Measurements from ENCODE around the gene ZRANB3.
"Not testable (repeated sequence)": the region's sequence is repeated elsewhere in the genome, so short reads cannot be mapped to it uniquely, and the experiment has no call there.

The ZRANB3 gene

DNA sequence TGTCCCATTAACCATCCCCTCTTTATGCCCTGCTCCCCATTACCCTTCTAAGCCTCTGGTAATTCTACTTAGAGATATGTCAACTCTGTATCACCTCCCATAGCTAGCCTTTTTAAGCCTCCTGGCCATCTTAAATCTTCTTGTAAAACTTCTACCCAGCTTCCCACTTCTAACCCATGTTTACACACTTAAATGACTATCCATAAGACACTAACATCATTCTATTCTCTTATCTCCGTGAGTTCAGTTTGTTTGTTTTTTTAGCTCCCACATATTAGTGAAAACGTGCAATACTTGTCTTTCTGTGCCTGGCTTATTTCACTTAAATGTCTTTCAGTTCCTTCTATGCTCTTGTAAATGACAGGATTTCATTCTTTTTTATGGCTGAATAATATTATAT lies 436.5 kb downstream of the ZRANB3 start:
- no peaks in the 10 kb centered on the region for H3K27me3 ChIP-seq
- H3K36me3 ChIP-seq = peaks cover 38% of the 10 kb centered on the region
- no peaks in the 10 kb centered on the region for H3K4me1 ChIP-seq (ENCODE audit: control insufficient read depth in 1 of 2, insufficient read depth in 1 of 2, low read depth in 1 of 2, low read length in 1 of 2)
- H3K9me3 ChIP-seq = no peaks in the 10 kb centered on the region
- H3K4me3 ChIP-seq (ENCODE audit: low read depth in 1 of 2, low read length in 1 of 2) = no peak overlapping the region
- no peak overlapping the region for H3K27ac ChIP-seq
- TF ChIP-seq, protein P1, sequence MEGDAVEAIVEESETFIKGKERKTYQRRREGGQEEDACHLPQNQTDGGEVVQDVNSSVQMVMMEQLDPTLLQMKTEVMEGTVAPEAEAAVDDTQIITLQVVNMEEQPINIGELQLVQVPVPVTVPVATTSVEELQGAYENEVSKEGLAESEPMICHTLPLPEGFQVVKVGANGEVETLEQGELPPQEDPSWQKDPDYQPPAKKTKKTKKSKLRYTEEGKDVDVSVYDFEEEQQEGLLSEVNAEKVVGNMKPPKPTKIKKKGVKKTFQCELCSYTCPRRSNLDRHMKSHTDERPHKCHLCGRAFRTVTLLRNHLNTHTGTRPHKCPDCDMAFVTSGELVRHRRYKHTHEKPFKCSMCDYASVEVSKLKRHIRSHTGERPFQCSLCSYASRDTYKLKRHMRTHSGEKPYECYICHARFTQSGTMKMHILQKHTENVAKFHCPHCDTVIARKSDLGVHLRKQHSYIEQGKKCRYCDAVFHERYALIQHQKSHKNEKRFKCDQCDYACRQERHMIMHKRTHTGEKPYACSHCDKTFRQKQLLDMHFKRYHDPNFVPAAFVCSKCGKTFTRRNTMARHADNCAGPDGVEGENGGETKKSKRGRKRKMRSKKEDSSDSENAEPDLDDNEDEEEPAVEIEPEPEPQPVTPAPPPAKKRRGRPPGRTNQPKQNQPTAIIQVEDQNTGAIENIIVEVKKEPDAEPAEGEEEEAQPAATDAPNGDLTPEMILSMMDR (IDR thresholded peaks at IDR 0.05) = no peak

DNA sequence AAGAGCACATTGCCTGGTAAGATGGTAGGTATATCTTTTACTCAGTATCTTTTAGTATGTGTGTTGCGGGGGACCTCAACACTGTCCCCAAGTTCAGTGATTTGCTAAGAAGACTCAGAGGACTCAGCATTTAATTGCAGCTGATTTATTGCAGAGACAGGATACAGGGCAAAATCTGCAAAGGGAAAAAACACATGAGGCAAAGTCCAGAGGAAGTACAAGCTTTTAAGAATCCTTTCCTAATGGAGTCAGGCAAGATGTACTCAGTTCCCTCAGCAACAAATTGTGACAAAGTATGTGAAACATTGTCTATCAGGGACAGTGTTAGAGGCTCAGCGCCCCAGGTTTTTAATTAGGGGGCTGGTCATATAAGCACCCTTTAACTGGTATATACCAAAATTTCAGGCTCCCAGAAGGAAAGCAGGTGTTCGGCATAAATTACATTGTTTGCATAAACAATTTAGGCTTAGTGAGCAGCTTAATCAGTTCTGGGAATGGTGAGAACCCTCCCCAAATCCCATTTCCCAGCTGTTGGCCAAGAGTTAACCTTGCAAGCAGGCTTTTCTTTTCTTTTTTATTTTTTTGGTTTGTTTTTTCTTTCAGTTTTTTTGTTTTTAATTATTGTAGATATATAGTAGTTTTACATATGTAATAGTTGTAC lies 437.2 kb downstream of the ZRANB3 start:
- Histone ChIP-seq H3K36me3 (peaks cover 38% of the 10 kb centered on the region), H3K4me1 (ENCODE audit: control insufficient read depth in 1 of 2, insufficient read depth in 1 of 2, low read depth in 1 of 2, low read length in 1 of 2) (no peaks in the 10 kb centered on the region)
- TF ChIP-seq, protein P1 (IDR thresholded peaks at IDR 0.05) = no peak

DNA sequence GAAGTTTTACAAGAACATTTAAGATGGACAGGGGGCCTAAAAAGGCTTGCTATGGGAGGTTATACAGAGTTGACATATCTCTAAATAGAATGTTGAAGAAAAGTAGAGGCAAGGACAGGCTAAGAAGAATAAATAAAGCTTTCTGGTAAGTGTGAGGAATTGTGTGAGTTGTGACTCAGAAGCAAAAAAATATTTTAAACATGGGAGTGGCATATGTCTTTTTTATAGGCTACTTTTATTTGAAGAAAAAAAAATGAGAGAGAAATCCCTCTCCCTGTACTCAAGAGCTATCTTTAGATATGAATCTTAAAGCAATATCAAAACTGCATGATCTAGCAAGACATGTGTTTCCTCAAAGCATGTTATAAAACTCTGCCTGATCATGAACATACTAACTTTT lies 437.8 kb downstream of the ZRANB3 start:
- TF ChIP-seq, protein P1 (IDR thresholded peaks at IDR 0.05) = no peak
- Histone ChIP-seq H3K9me3 (no peaks in the 10 kb centered on the region), H3K27ac (no peak overlapping the region), H3K4me1 (ENCODE audit: control insufficient read depth in 1 of 2, insufficient read depth in 1 of 2, low read depth in 1 of 2, low read length in 1 of 2) (no peaks in the 10 kb centered on the region), H3K36me3 (peaks cover 38% of the 10 kb centered on the region), H3K4me3 (ENCODE audit: low read depth in 1 of 2, low read length in 1 of 2) (no peak overlapping the region), H3K27me3 (no peaks in the 10 kb centered on the region)

More for the DNA sequence above, 437.2 kb downstream of the ZRANB3 start:
- Histone ChIP-seq H3K4me3 (ENCODE audit: low read depth in 1 of 2, low read length in 1 of 2) (no peak overlapping the region), H3K27me3 (no peaks in the 10 kb centered on the region), H3K27ac (no peak overlapping the region), H3K9me3 (no peaks in the 10 kb centered on the region)

DNA sequence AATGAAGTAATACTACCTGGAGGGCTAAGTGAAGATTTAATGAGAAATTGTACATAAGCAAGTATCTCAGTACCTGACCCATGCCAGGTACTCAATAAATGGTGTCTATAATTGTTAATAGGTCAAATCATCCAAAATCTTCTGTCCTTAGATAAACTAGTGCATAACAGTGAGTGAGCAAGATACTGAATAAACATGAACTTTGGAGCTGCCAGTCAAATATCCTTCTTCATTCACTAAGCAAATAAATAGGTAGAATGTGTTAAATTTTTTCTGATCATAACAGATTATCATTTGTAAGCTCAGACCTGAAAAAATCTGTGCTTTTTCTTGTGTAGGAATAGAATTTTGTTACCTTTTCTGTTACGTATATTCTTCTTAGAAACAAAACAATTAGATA lies 439.3 kb downstream of the ZRANB3 start:
- H3K27ac ChIP-seq = no peak overlapping the region
- H3K4me3 ChIP-seq (ENCODE audit: low read depth in 1 of 2, low read length in 1 of 2) = no peak overlapping the region
- TF ChIP-seq, protein P1 (IDR thresholded peaks at IDR 0.05) = no peak
- H3K36me3 ChIP-seq = peaks cover 38% of the 10 kb centered on the region
- no peaks in the 10 kb centered on the region for H3K27me3 ChIP-seq
- no peaks in the 10 kb centered on the region for H3K4me1 ChIP-seq (ENCODE audit: control insufficient read depth in 1 of 2, insufficient read depth in 1 of 2, low read depth in 1 of 2, low read length in 1 of 2)
- no peaks in the 10 kb centered on the region for H3K9me3 ChIP-seq

DNA sequence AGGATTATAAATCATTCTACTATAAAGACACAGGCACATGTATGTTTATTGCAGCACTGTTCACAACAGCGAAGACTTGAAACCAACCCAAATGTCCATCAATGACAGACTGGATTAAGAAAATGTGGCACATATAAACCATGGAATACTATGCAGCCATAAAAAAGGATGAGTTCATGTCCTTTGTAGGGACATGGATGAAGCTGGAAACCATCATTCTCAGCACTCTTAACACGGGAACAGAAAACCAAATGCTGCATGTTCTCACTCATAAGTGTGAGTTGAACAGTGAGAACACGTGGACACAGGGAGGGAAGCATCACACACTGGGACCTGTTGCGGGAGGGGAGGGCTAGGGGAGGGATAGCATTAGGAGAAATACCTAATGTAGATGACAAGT lies 441.4 kb downstream of the ZRANB3 start:
- not testable (repeated sequence) for H3K4me1 ChIP-seq (ENCODE audit: control insufficient read depth in 1 of 2, insufficient read depth in 1 of 2, low read depth in 1 of 2, low read length in 1 of 2); H3K27me3 ChIP-seq
- H3K36me3 ChIP-seq = peaks cover 24% of the 10 kb centered on the region

More for the DNA sequence above, 441.4 kb downstream of the ZRANB3 start:
- H3K27ac ChIP-seq; H3K9me3 ChIP-seq; H3K4me3 ChIP-seq (ENCODE audit: low read depth in 1 of 2, low read length in 1 of 2): not testable (repeated sequence)
